GM12892 (cell line): Measurements from ENCODE around the gene ATP2B2.

Source experiments
- DNase-seq: peaks from one replicate; pipeline ENCODE4 v3.0.0; 2011; ENCODE audit not compliant: insufficient read length
- FAIRE-seq: peaks from 2 replicates; lab custom pipeline; 2011; peaks lifted over from hg19 to GRCh38; lab: Jason Lieb, UNC
- POLR2A ChIP-seq: IDR thresholded peaks from 2 replicates; pipeline ENCODE4 v1.6.1; 2011; ENCODE audit warnings: low read depth, low read length, control low read depth
- POLR2AphosphoS5 ChIP-seq: IDR thresholded peaks from 2 replicates; pipeline ENCODE4 v1.6.1; 2011; ENCODE audit warnings: low read depth, low read length, control low read depth
- TAF1 ChIP-seq: IDR thresholded peaks from 2 replicates; pipeline ENCODE4 v1.6.1; 2011; ENCODE audit warnings: low read depth, mild to moderate bottlenecking, control low read depth, low read length, borderline replicate concordance

Gene ATP2B2

GRCh38 chr3:10434938-10435336, 70.4 kb downstream of the ATP2B2 start:
- FAIRE-seq: no peak
- DNase-seq: no peak
- TF ChIP-seq TAF1 (no peak), POLR2AphosphoS5 (no peak), POLR2A (no peak)

- FAIRE-seq (no peak), DNase-seq (no peak)
- TF ChIP-seq POLR2AphosphoS5: no peak
- no peak for TF ChIP-seq POLR2A
- no peak for TF ChIP-seq TAF1
Observed at GRCh38 chr3:10434144-10434937, 71.0 kb downstream of the ATP2B2 start.

DNA sequence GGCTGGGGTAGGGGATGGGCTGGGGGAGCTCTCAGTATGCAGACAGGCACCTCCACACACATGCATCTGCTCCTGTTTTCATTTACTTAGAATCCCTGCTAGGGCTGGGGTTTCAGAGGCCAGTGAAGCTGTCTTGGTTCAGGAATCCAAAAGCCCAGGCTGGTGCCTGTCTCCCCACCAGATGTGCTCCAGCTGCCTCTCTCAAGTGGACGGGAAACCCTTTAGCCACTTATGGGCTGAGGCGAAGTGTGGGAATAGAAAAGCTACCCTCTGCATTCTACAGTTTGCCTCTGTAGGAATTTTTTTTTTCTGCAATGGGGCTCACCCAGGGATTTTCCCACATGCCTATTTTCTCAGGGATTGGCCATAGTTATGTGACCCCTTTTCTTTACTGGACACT, 72.5 kb downstream of the ATP2B2 start:
- FAIRE-seq: no peak
- no peak for TF ChIP-seq POLR2A
- no peak for TF ChIP-seq POLR2AphosphoS5
- TF ChIP-seq TAF1: no peak
- no peak for DNase-seq

- DNase-seq: no peak
- no peak for FAIRE-seq
Observed at GRCh38 chr3:10432156-10432845, 73.1 kb downstream of the ATP2B2 start.

GRCh38 chr3:10430805-10431204, 74.6 kb downstream of the ATP2B2 start:
- no peak for TF ChIP-seq TAF1
- TF ChIP-seq POLR2A: no peak
- no peak for TF ChIP-seq POLR2AphosphoS5
- FAIRE-seq (no peak), DNase-seq (no peak)

More at GRCh38 chr3:10432156-10432845, 73.1 kb downstream of the ATP2B2 start:
- TF ChIP-seq POLR2A (no peak), POLR2AphosphoS5 (no peak)

DNA sequence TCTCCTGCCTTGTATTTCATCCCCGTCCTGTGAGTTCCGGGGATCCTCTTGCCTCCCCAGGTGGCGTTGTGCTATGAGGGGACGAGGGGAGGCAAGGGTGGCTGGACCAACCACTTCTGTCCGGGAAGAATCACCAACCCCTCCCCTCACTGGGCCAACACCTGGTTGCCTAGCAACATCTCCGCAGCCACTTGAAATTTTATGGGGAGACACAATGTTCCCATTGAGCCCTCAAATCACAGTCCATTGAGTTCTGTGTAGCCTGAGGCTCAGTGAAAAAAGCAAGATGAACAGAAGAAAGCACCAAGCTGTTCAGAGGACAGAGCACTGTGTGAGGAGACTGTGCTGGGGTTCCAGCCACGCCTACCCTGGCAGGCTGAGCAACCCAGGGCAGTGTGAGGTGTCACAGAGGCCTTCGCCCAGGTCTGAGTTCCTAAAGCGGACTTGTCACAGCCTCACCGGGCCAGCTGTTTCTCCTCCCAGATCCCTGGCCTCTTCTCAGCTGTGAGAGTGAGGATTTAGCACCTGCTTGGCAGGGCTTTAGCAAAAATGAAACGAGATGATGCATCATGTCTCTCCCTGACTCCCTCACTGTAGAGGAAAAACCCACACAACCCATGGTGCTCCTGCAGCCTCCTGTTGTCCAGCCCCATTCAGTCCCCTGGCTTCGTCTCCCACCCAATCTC, 76.8 kb downstream of the ATP2B2 start:
- no peak for DNase-seq
- no peak for FAIRE-seq
- TF ChIP-seq POLR2A (no peak), TAF1 (no peak), POLR2AphosphoS5 (no peak)

GRCh38 chr3:10426346-10427220, 78.8 kb downstream of the ATP2B2 start:
- no peak for FAIRE-seq
- no peak for DNase-seq
- TF ChIP-seq TAF1 (no peak), POLR2A (no peak), POLR2AphosphoS5 (no peak)

DNA sequence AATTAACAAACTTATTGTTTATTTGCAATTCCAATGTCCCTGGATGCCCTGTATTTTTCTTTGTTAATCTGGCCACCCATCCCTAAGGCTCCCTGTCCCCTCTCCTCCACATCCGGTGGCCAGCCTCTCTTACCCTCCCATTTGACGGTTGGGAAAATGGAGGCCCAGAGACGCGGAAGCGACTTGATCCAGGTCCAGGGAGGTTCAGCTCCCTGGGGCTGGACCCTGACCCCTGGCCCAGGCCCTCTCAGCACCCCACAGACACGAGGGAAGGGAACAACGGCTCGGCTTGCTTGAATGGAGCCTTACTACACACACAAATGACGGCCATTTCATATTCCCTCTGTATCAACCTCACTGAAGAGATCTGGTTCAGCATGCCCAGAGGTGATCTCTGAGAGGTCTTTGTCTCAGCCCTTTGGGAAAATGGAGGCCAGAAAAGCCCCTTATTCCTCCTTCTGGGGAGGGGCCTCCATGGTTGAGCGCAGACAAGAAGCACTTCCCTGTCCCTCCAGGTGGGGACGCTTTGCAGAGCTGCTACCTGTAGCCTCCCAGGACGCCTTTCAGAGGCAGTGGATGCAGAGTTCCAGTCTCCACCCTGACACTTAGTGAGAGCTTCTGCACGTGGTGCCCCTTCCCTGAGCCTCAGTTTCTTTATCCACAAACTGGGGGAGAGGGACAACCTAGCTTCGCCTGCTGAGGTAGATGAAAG, 82.1 kb downstream of the ATP2B2 start:
- no peak for FAIRE-seq
- DNase-seq: no peak
- TF ChIP-seq TAF1 (no peak), POLR2A (no peak), POLR2AphosphoS5 (no peak)

DNA sequence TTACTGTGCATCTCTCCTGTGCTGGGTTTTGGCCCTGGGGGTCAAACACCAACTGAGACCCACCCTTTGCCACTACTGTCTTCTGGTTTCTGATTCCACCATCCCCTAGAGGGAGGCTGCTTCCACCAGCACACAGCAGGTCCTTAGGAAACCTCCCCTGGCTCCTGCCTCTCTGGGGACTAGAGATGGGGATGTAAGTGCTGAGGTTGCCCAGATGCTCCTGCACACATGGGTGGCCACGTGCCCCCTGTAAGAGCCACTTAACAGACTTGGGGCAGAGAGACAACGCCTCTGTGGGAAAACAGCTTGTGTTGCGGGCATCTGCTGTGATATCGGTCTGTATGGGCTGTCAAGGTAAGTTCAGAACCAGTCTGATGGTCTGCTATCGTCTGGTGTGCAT, 83.4 kb downstream of the ATP2B2 start:
- no peak for TF ChIP-seq TAF1
- TF ChIP-seq POLR2AphosphoS5: no peak
- no peak for TF ChIP-seq POLR2A
- FAIRE-seq: no peak
- DNase-seq: no peak

DNA sequence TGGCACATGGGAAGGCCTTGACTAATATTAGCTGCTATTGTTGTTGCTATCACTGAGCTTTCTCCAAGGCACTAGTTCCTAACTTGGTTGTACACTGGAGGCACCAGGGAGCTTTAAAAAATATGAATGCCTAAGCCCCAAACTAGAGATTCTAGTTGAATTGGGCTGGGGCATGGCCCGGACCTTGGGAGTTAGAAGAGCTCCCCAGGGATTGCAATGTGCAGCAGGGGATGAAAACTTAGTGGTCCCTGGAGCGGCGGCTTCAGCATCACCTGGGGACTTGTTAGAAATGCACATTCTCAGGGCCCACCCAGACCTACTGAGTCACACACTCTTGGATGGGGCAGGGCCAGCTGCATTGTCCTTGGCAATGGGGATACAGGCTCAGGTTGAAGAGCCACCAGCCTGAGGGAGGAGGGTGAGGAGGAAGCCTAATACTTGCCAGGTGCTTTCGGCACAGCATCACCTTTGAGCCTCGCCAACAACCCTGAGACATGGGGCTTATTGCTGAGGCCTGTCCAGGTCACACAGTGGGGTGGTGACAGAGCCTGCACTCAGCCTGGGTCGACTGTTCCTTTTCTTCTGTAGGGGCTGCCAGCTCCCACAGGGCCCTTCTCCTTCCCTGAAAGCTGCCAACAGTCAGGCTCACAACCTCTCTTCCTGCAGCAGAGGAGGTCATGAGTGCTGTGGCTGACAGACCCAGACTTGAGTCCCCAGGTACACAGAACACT, 84.5 kb downstream of the ATP2B2 start:
- TF ChIP-seq TAF1 (no peak), POLR2AphosphoS5 (no peak), POLR2A (no peak)
- no peak for FAIRE-seq
- DNase-seq: no peak
